Activated naive CD8-positive, alpha-beta T cell treated with anti-CD3 and anti-CD28 coated beads, Interleukin-2, amount 10 ng/mL, durations not matched to agents 7 days and 5 days (primary cell): ENCODE measurements around the gene HMGN5. TPM values are rescaled to one million over a fixed set of nuclear protein-coding genes. Genes with fewer than 3 reads are reported as not detected.

ENCODE experiments used
- ATAC-seq: fragments of 150-1000 bp; cut with Tn5 transposase; one replicate; pipeline ENCODE4 v1.10.0; 2021; ENCODE audit warnings: low read depth, moderate library complexity
- POLR2A ChIA-PET: fragments of 350-600 bp; sonication (Branson Sonifier 250); formaldehyde crosslinking; loops from one replicate; lab custom pipeline; 2021; ENCODE audit warnings: antibody characterized with exemption; lab: Charles Lee
- DNase-seq: peaks from one replicate; pipeline ENCODE4 v3.0.0; 2021
- H3K27ac Mint-ChIP-seq: one replicate; pipeline ENCODE4 v1.8.0; 2022; ENCODE audit warnings: mild to moderate bottlenecking, mixed read lengths
- H3K27me3 Mint-ChIP-seq: one replicate; pipeline ENCODE4 v1.8.0; 2022; ENCODE audit warnings: mild to moderate bottlenecking, moderate library complexity, mixed read lengths
- H3K36me3 Mint-ChIP-seq: one replicate; pipeline ENCODE4 v1.8.0; 2021; ENCODE audit warnings: mild to moderate bottlenecking, mixed read lengths
- H3K4me1 Mint-ChIP-seq: one replicate; pipeline ENCODE4 v1.8.0; 2021; ENCODE audit warnings: mixed read lengths
- H3K4me3 Mint-ChIP-seq: one replicate; pipeline ENCODE4 v1.8.0; 2022; ENCODE audit warnings: mild to moderate bottlenecking, moderate library complexity, mixed read lengths
- H3K9me3 Mint-ChIP-seq: one replicate; pipeline ENCODE4 v1.8.0; 2021; ENCODE audit warnings: mixed read lengths
- total RNA-seq, 2 experiments: library from RNA; stranded (reverse); gene quantifications; one replicate each; pipeline ENCODE4 v1.2.3, GENCODE V29; 2021

Gene HMGN5
- total RNA-seq, 2 experiments from 2014 or later = 1.6 to 2.2 TPM

- peak overlapping the region; percentile 98 for H3K27ac Mint-ChIP-seq
- H3K4me3 Mint-ChIP-seq = peak overlapping the region; percentile 98
- H3K36me3 Mint-ChIP-seq = peaks cover 26% of the 10 kb centered on the region
- no peaks in the 10 kb centered on the region for H3K27me3 Mint-ChIP-seq
- DNase-seq (no peak), ATAC-seq (no peak)
- POLR2A ChIA-PET = interaction anchor here (1.0 to 3.2 kb wide), 2 partner anchors 394 to 396 kb away, joined by 3 to 11 read pairs; partner anchors contain the start of gene BRWD3
- H3K9me3 Mint-ChIP-seq = peaks cover 2% of the 10 kb centered on the region
- H3K4me1 Mint-ChIP-seq = peaks cover 21% of the 10 kb centered on the region
These were observed 1.2 kb upstream of the HMGN5 start for GRCh38 chrX:81202943-81203342.

DNA sequence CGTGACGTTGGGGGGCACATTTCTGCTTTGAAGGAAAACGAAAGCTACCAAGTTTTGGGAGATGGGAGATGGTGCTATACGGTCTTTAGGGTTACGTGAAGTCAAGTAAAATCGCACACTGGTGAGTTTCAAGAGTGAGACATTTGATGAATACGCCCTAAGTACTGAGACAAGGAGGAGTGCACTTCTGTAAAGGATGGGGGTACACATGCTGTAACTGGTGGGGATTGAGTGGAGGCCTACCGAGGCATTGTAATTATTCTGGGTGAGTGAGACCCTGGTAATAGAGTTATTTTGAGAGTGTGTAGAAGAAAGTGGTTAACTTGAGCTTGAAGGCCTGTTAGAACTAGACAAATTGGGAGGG is 725 bp upstream of the HMGN5 start:
- DNase-seq = no peak
- H3K4me1 Mint-ChIP-seq = peaks cover 23% of the 10 kb centered on the region
- H3K9me3 Mint-ChIP-seq = peaks cover 2% of the 10 kb centered on the region
- H3K4me3 Mint-ChIP-seq = peak overlapping the region; percentile 98
- peak overlapping the region; percentile 98 for H3K27ac Mint-ChIP-seq
- H3K27me3 Mint-ChIP-seq = no peaks in the 10 kb centered on the region
- POLR2A ChIA-PET = interaction anchor here (1.0 to 3.2 kb wide), 2 partner anchors 393 to 396 kb away, joined by 3 to 11 read pairs; partner anchors contain the start of gene BRWD3
- no peak for ATAC-seq
- H3K36me3 Mint-ChIP-seq = peaks cover 22% of the 10 kb centered on the region

DNA sequence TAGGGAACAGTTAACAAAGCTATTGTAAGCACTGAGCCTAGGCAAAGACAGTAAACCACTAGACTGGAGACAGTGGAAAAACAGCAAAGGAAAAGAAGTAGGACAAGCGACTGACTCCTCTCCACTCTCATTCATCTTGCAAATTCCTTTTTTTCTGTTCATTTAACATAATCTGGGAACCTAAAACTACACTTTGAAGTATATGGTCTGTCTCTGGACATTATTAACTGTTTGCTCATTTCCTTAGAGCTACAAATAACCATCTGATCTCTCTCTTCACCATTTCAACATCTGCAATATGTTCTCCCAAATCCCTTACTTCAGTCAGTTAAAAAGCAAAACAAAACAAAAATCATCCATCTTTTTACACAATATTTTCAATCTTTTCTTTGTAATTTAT is 642 bp downstream of the HMGN5 start:
- Mint-ChIP-seq H3K4me1 (peaks cover 18% of the 10 kb centered on the region), H3K27me3 (no peaks in the 10 kb centered on the region), H3K36me3 (peaks cover 16% of the 10 kb centered on the region), H3K9me3 (peaks cover 2% of the 10 kb centered on the region), H3K4me3 (peak overlapping the region; percentile 98), H3K27ac (peak overlapping the region; percentile 98)
- POLR2A ChIA-PET = interaction anchor here (0.8 to 3.2 kb wide), 2 partner anchors 10 to 392 kb away, joined by 3 to 11 read pairs; partner anchors contain the start of gene BRWD3
- no peak for ATAC-seq
- no peak for DNase-seq

- peak; percentile 27 for DNase-seq
- Mint-ChIP-seq H3K36me3 (no peaks in the 10 kb centered on the region), H3K4me1 (peaks cover 6% of the 10 kb centered on the region), H3K4me3 (no peak overlapping the region), H3K27ac (no peak overlapping the region), H3K27me3 (no peaks in the 10 kb centered on the region), H3K9me3 (no peaks in the 10 kb centered on the region)
- POLR2A ChIA-PET = no interaction called here
- ATAC-seq = peak; percentile 72
These were observed 6.0 kb downstream of the HMGN5 start for GRCh38 chrX:81195712-81196111.

DNA sequence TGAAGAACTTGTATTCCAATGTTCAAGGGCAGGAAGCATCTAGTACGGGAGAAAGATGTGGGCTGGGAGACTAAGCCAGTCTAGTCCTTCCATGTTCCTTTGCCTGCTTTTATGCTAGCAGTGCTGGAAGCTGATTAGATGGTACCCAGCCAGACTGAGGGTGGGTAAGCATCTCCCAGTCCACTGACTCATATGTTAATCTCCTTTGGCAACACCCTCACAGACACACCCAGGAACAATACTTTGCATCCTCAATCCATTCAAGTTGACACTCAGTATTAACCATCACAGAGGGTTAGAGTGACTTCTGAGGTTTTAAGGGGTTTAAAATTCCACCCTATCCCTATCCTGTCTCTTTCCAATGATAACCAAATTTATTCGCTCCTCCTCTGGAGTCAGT is 6.5 kb downstream of the HMGN5 start:
- Mint-ChIP-seq H3K27ac (no peak overlapping the region), H3K4me3 (no peak overlapping the region), H3K4me1 (peaks cover 6% of the 10 kb centered on the region), H3K36me3 (no peaks in the 10 kb centered on the region), H3K9me3 (no peaks in the 10 kb centered on the region), H3K27me3 (no peaks in the 10 kb centered on the region)
- DNase-seq (no peak), ATAC-seq (no peak)
- POLR2A ChIA-PET = no interaction called here

GRCh38 chrX:81174286-81174685 is 27.4 kb downstream of the HMGN5 start:
- H3K27ac Mint-ChIP-seq = no peak overlapping the region
- DNase-seq = no peak
- H3K9me3 Mint-ChIP-seq = no peaks in the 10 kb centered on the region
- no peaks in the 10 kb centered on the region for H3K27me3 Mint-ChIP-seq
- no peak overlapping the region for H3K4me3 Mint-ChIP-seq
- H3K4me1 Mint-ChIP-seq = no peaks in the 10 kb centered on the region
- no peak for ATAC-seq
- POLR2A ChIA-PET = no interaction called here
- H3K36me3 Mint-ChIP-seq = no peaks in the 10 kb centered on the region

GRCh38 chrX:81168391-81168790 is 33.3 kb downstream of the HMGN5 start:
- no peak for DNase-seq
- no peaks in the 10 kb centered on the region for H3K36me3 Mint-ChIP-seq
- no peak overlapping the region for H3K4me3 Mint-ChIP-seq
- no peaks in the 10 kb centered on the region for H3K9me3 Mint-ChIP-seq
- no peaks in the 10 kb centered on the region for H3K27me3 Mint-ChIP-seq
- H3K27ac Mint-ChIP-seq = no peak overlapping the region
- H3K4me1 Mint-ChIP-seq = no peaks in the 10 kb centered on the region
- POLR2A ChIA-PET = no interaction called here
- no peak for ATAC-seq

GRCh38 chrX:81121513-81122363 is 80.0 kb downstream of the HMGN5 start:
- Mint-ChIP-seq H3K36me3 (no peaks in the 10 kb centered on the region), H3K4me1 (peaks cover 4% of the 10 kb centered on the region), H3K27me3 (peaks cover 10% of the 10 kb centered on the region), H3K9me3 (no peaks in the 10 kb centered on the region), H3K4me3 (peak overlapping the region; percentile 94), H3K27ac (peak overlapping the region; percentile 77)
- ATAC-seq (peak; percentile 94), DNase-seq (peak; percentile 81)
- POLR2A ChIA-PET = no interaction called here

- POLR2A ChIA-PET = no interaction called here
- Mint-ChIP-seq H3K36me3 (no peaks in the 10 kb centered on the region), H3K9me3 (no peaks in the 10 kb centered on the region), H3K4me1 (peaks cover 4% of the 10 kb centered on the region), H3K27ac (peak overlapping the region; percentile 82), H3K4me3 (peak overlapping the region; percentile 94), H3K27me3 (peaks cover 10% of the 10 kb centered on the region)
- peak; percentile 30 for DNase-seq
- peak; percentile 49 for ATAC-seq
These were observed 80.8 kb downstream of the HMGN5 start for GRCh38 chrX:81120936-81121371.

DNA sequence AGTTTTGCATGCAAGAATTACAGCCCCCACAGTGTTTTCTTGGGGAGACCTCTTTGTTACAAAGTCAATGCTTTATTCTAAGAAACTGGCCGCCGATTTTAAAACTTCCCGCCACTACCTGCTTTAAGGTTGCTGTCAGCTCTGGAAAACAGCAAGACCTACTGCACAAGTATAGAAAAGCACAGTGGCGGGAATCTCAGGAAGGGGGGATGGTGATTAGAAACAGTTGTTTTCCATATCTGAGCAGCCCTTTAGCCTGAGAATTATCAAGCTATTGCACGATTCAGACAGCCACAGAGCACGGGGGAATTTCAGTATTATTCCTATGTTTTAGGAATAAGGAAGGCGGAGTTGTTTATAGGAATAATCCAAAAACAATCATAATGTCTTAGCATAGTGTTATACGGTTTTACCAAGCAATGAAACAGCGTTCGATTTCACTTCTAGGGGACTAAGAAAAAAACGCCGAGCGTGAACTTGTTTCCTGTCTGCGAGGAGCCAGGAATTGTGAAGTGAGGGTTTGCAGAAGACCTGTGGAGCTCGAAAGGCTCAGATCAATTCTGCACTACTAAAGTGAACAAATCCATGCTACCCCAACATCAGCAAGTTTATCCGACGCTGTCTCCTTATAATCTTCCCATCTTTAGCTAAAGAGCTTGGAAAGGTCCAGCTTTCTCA is 81.3 kb downstream of the HMGN5 start:
- peak overlapping the region; percentile 82 for H3K27ac Mint-ChIP-seq
- H3K36me3 Mint-ChIP-seq = no peaks in the 10 kb centered on the region
- POLR2A ChIA-PET = no interaction called here
- peaks cover 4% of the 10 kb centered on the region for H3K4me1 Mint-ChIP-seq
- no peak for DNase-seq
- H3K9me3 Mint-ChIP-seq = no peaks in the 10 kb centered on the region
- peaks cover 10% of the 10 kb centered on the region for H3K27me3 Mint-ChIP-seq
- ATAC-seq = peak; percentile 6
- H3K4me3 Mint-ChIP-seq = peak overlapping the region; percentile 94

GRCh38 chrX:81114757-81115156 is 87.0 kb downstream of the HMGN5 start:
- POLR2A ChIA-PET = no interaction called here
- no peak overlapping the region for H3K27ac Mint-ChIP-seq
- H3K36me3 Mint-ChIP-seq = no peaks in the 10 kb centered on the region
- H3K9me3 Mint-ChIP-seq = no peaks in the 10 kb centered on the region
- H3K4me1 Mint-ChIP-seq = no peaks in the 10 kb centered on the region
- ATAC-seq (no peak), DNase-seq (no peak)
- H3K4me3 Mint-ChIP-seq = no peak overlapping the region
- H3K27me3 Mint-ChIP-seq = no peaks in the 10 kb centered on the region

GRCh38 chrX:81110286-81110685 is 91.4 kb downstream of the HMGN5 start:
- H3K4me3 Mint-ChIP-seq = no peak overlapping the region
- peaks cover 2% of the 10 kb centered on the region for H3K36me3 Mint-ChIP-seq
- H3K9me3 Mint-ChIP-seq = peaks cover 1% of the 10 kb centered on the region
- no peak overlapping the region for H3K27ac Mint-ChIP-seq
- no peaks in the 10 kb centered on the region for H3K4me1 Mint-ChIP-seq
- H3K27me3 Mint-ChIP-seq = no peaks in the 10 kb centered on the region
- POLR2A ChIA-PET = no interaction called here
- ATAC-seq (no peak), DNase-seq (no peak)

DNA sequence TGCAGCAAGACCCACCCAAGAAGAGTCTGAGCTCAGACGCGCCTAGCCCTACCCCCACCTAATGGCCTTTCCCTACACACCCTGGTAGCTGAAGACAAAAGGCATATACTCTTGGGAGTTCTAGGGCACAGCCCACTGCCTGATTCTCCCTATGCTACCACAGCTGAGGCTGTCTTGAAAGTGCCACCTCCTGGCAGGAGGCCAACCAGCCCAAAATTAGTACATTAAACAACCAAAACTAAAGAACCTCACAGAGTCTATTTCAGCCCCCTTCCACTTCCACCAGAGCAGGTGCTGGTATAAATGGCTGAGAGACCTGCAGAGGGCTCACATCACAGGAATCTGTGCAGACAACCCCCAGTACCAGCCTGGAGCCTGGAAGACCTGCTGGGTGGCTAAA is 119.1 kb downstream of the HMGN5 start:
- H3K4me3 Mint-ChIP-seq = no peak overlapping the region
- H3K4me1 Mint-ChIP-seq = no peaks in the 10 kb centered on the region
- POLR2A ChIA-PET = no interaction called here
- H3K27ac Mint-ChIP-seq = no peak overlapping the region
- ATAC-seq = no peak
- no peak for DNase-seq
- H3K27me3 Mint-ChIP-seq = peaks cover 2% of the 10 kb centered on the region
- H3K9me3 Mint-ChIP-seq = no peaks in the 10 kb centered on the region
- H3K36me3 Mint-ChIP-seq = no peaks in the 10 kb centered on the region
